Stimulated activated CD4-positive, alpha-beta T cell treated with anti-CD3 and anti-CD28 coated beads, Interleukin-12 subunit alpha, Interleukin-12 subunit beta, amount 100 ng/mL, for 4 hours (primary cell): Measurements from ENCODE around the gene PDE12.
A peak's percentile ranks its signal among the peaks of the same experiment; 100 is the strongest.

ENCODE experiments used
- DNase-seq: peaks from one replicate; pipeline ENCODE4 v3.0.0-alpha.2; 2020

PDE12 gene

GRCh38 chr3:57555738-57556458 lies at the start of gene PDE12:
Gene PDE12, plus strand, starts transcription at chr3:57556274. Its CDS starts 106 bp downstream, at chr3:57556380.
- peak; percentile 75 for DNase-seq

- no peak for DNase-seq
These were observed 43.9 kb upstream of the PDE12 start for GRCh38 chr3:57512166-57512565.

GRCh38 chr3:57518276-57518915 lies 37.7 kb upstream of the PDE12 start:
- DNase-seq: no peak

- no peak for DNase-seq
These were observed 25.9 kb upstream of the PDE12 start for GRCh38 chr3:57530071-57530608.

- no peak for DNase-seq
These were observed 17.6 kb upstream of the PDE12 start for GRCh38 chr3:57538465-57538864.

GRCh38 chr3:57544181-57545125 lies 11.6 kb upstream of the PDE12 start, which contains the start of gene DNAH12:
Gene DNAH12, minus strand, starts transcription at chr3:57544344. Its CDS starts 1,474 bp downstream, at chr3:57542870.
- no peak for DNase-seq

- DNase-seq: no peak
These were observed 10.3 kb upstream of the PDE12 start for GRCh38 chr3:57545636-57546268.

GRCh38 chr3:57546616-57547015 lies 9.5 kb upstream of the PDE12 start:
- DNase-seq: no peak

- no peak for DNase-seq
These were observed 768 bp upstream of the PDE12 start for GRCh38 chr3:57555306-57555705.

- DNase-seq: no peak
These were observed 498 bp downstream of the PDE12 start for GRCh38 chr3:57556459-57557084.

GRCh38 chr3:57557085-57557537 lies 1.0 kb downstream of the PDE12 start:
- peak; percentile 28 for DNase-seq

- DNase-seq: no peak
These were observed 3.5 kb downstream of the PDE12 start for GRCh38 chr3:57559526-57559925.

GRCh38 chr3:57569859-57570450 lies 13.9 kb downstream of the PDE12 start:
- DNase-seq: no peak

- no peak for DNase-seq
These were observed 14.8 kb downstream of the PDE12 start for GRCh38 chr3:57570878-57571277.

- no peak for DNase-seq
These were observed 16.0 kb downstream of the PDE12 start for GRCh38 chr3:57572096-57572495.

GRCh38 chr3:57575966-57576626 lies 20.0 kb downstream of the PDE12 start:
- no peak for DNase-seq

GRCh38 chr3:57577801-57578200 lies 21.7 kb downstream of the PDE12 start:
- no peak for DNase-seq

GRCh38 chr3:57582474-57583168 lies 26.5 kb downstream of the PDE12 start:
- no peak for DNase-seq

- no peak for DNase-seq
These were observed 27.5 kb downstream of the PDE12 start for GRCh38 chr3:57583544-57583943.

GRCh38 chr3:57586778-57587177 lies 30.7 kb downstream of the PDE12 start:
- DNase-seq: no peak
